Measurements from ENCODE around the gene CLDN4. TPM values are rescaled to one million over a fixed set of nuclear protein-coding genes. Genes with fewer than 3 reads are reported as not detected.
"Not testable (repeated sequence)": the region's sequence is repeated elsewhere in the genome, so short reads cannot be mapped to it uniquely, and the experiment has no call there.

Gene CLDN4
- polyA plus RNA-seq, 3 donors = 0.01 TPM; not detected in 2

DNA sequence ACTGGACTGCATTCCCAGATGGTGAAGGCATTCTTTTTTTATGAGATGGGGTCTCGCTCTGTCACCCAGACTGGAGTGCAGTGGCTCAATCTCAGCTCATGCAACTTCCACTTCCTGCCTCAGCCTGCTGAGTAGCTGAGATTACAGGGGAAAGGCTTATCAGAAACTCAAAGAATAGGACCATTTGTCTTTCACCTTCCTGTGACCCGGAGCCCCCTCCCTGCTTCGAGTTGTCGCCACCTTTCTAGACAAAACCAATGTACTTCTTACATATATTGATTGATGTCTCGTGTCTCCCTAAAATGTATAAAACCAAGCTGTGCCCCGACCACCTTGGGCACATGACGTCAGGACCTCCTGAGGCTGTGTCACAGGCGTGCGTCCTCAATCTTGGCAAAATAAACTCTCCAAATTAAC is 13.3 kb downstream of the CLDN4 start:
- no peak for TF ChIP-seq CTCF (IDR thresholded peaks at IDR 0.05)
- H2AFZ ChIP-seq (ENCODE audit: insufficient read depth, low read depth, low read length, poor library complexity, severe bottlenecking) = no peak overlapping the region
- Mint-ChIP-seq H3K9me3 (no peaks in the 10 kb centered on the region), H3K27me3 (ENCODE audit: low read depth in 3 of 3) (peaks cover 9 to 16% (median 10%) of the 10 kb centered on the region in 3 donors), H3K4me1 (peaks cover 41% of the 10 kb centered on the region), H3K4me3 (peak overlapping the region in 1 of 2 donors; percentile 70), H3K27ac (peak overlapping the region in 4 of 7 donors; percentile 21 to 80 (median 64)), H3K36me3 (no peaks in the 10 kb centered on the region)
- no peaks in the 10 kb centered on the region for H4K20me1 ChIP-seq (ENCODE audit: insufficient read depth, low read length)
- no peaks in the 10 kb centered on the region for H3K27me3 ChIP-seq (ENCODE audit: control insufficient read depth in 2 of 2, insufficient read depth in 2 of 2, low read length in 2 of 2)
- 7% methylated on average over 2 of the region's 9 CpGs for WGBS (ENCODE audit: insufficient coverage)
- DNase-seq = peak in 2 of 3 donors; percentile 29 to 32
- no peaks in the 10 kb centered on the region for H3K79me2 ChIP-seq (ENCODE audit: insufficient read depth, low read length)
- no peaks in the 10 kb centered on the region for H3K9me3 ChIP-seq (replicated peaks in 1 of 2; ENCODE audit: control insufficient read depth in 1 of 2, insufficient read depth in 1 of 2, low read length in 2 of 2)
- H3K36me3 ChIP-seq (replicated peaks in 1 of 2; ENCODE audit: control insufficient read depth in 1 of 2, insufficient read depth in 2 of 2, low read length in 2 of 2) = no peaks in the 10 kb centered on the region
- H3K4me1 ChIP-seq (ENCODE audit: control insufficient read depth in 1 of 2, insufficient read depth in 2 of 2, low read length in 2 of 2) = peaks cover 55 to 56% of the 10 kb centered on the region in 2 donors
- H3K27ac ChIP-seq (ENCODE audit: low read depth in 1 of 2, low read length in 2 of 2) = no peak overlapping the region
- H3K9ac ChIP-seq (ENCODE audit: insufficient read depth, low read length, poor library complexity, severe bottlenecking) = no peak overlapping the region
- intact Hi-C loops (cut with micrococcal nuclease) = no loop called here
- H3K4me2 ChIP-seq (replicated peaks; ENCODE audit: extremely low read depth, low read length, poor library complexity, severe bottlenecking) = peak overlapping the region; percentile 26
- H3K4me3 ChIP-seq (replicated peaks in 1 of 3; ENCODE audit: low read depth in 2 of 3, low read length in 3 of 3) = peak overlapping the region in 1 of 3 experiments; percentile 31

DNA sequence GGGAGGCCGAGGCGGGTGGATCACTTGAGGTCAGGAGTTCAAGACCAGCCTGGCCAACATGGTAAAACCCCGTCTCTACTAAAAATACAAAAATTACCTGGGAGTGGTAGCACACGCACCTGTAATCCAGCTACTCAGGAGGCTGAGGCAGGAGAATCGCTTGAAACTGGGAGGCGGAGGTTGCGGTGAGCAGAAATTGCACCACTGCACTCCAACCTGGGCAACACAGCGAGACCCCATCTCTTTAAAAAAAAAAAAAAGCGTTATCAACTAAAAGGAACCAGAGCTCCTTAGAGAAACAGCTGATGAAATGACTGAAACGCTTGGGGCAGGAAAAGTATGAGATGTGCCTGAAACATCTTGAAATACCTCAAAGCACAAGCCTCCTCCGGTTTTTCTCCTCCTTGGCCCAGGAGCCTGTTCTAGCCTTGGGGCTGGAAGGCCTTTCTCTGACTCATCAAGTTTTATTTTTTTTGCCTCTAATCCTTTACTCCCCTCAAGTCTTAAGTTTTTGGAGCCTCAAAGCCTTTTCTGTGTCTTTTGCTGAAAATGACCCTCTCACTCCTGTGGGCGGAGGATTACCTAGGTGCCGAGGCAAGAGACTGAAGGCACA is 14.2 kb downstream of the CLDN4 start:
- Histone ChIP-seq H3K4me2 (replicated peaks; ENCODE audit: extremely low read depth, low read length, poor library complexity, severe bottlenecking) (no peak overlapping the region), H3K4me1 (ENCODE audit: control insufficient read depth in 1 of 2, insufficient read depth in 2 of 2, low read length in 2 of 2) (peaks cover 56 to 63% of the 10 kb centered on the region in 2 donors), H3K9me3 (replicated peaks in 1 of 2; ENCODE audit: control insufficient read depth in 1 of 2, insufficient read depth in 1 of 2, low read length in 2 of 2) (no peaks in the 10 kb centered on the region), H3K27ac (ENCODE audit: low read depth in 1 of 2, low read length in 2 of 2) (no peak overlapping the region), H3K4me3 (replicated peaks in 1 of 3; ENCODE audit: low read depth in 2 of 3, low read length in 3 of 3) (no peak overlapping the region), H3K79me2 (ENCODE audit: insufficient read depth, low read length) (no peaks in the 10 kb centered on the region), H3K9ac (ENCODE audit: insufficient read depth, low read length, poor library complexity, severe bottlenecking) (no peak overlapping the region), H2AFZ (ENCODE audit: insufficient read depth, low read depth, low read length, poor library complexity, severe bottlenecking) (no peak overlapping the region), H3K36me3 (replicated peaks in 1 of 2; ENCODE audit: control insufficient read depth in 1 of 2, insufficient read depth in 2 of 2, low read length in 2 of 2) (no peaks in the 10 kb centered on the region), H4K20me1 (ENCODE audit: insufficient read depth, low read length) (no peaks in the 10 kb centered on the region), H3K27me3 (ENCODE audit: control insufficient read depth in 2 of 2, insufficient read depth in 2 of 2, low read length in 2 of 2) (no peaks in the 10 kb centered on the region)
- Mint-ChIP-seq H3K27ac (peak overlapping the region in 2 of 7 donors; percentile 25 to 48), H3K27me3 (ENCODE audit: low read depth in 3 of 3) (peaks cover 13 to 16% (median 15%) of the 10 kb centered on the region in 3 donors), H3K4me3 (peak overlapping the region in 1 of 2 donors; percentile 15), H3K36me3 (no peaks in the 10 kb centered on the region), H3K9me3 (peaks cover 0 to 2% (median 0%) of the 10 kb centered on the region in 7 donors), H3K4me1 (peaks cover 47% of the 10 kb centered on the region)
- DNase-seq = no peak
- intact Hi-C loops (cut with micrococcal nuclease) = no loop called here
- no peak for TF ChIP-seq CTCF (IDR thresholded peaks at IDR 0.05)
- 93% methylated on average over 6 of the region's 13 CpGs for WGBS (ENCODE audit: insufficient coverage)

DNA sequence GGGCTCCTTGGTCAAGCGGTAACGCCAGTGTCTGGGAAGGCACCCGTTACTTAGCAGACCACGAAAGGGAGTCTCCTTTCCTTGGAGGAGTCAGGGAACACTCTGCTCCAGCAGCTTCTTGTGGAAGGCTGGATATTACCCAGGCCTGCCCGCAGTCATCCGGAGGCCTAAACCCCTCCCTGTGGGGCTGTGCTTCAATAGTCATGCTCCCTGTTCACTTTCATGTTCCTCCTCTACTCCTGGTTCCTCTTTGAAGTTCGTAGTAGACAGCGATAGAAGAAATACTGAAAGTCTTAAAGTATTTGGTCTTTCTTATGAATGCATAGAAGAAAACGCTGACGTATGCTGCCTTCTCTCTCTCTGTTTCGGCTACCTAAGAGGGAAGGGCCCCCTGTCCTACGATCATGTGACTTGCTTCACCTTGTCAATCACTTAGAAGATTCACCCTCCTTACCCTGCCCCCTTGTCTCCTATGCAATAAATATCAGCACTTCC is 15.0 kb downstream of the CLDN4 start:
- WGBS (ENCODE audit: insufficient coverage) = 42% methylated on average over 4 of the region's 12 CpGs
- peak; percentile 52 to 72 (median 70) for DNase-seq
- peak overlapping the region; percentile 34 for H3K4me2 ChIP-seq (replicated peaks; ENCODE audit: extremely low read depth, low read length, poor library complexity, severe bottlenecking)
- H3K79me2 ChIP-seq (ENCODE audit: insufficient read depth, low read length); H3K9me3 Mint-ChIP-seq; H3K36me3 ChIP-seq (replicated peaks in 1 of 2; ENCODE audit: control insufficient read depth in 1 of 2, insufficient read depth in 2 of 2, low read length in 2 of 2); intact Hi-C loops (cut with micrococcal nuclease); H3K36me3 Mint-ChIP-seq; H3K27me3 ChIP-seq (ENCODE audit: control insufficient read depth in 2 of 2, insufficient read depth in 2 of 2, low read length in 2 of 2); H4K20me1 ChIP-seq (ENCODE audit: insufficient read depth, low read length); H3K9ac ChIP-seq (ENCODE audit: insufficient read depth, low read length, poor library complexity, severe bottlenecking); H3K9me3 ChIP-seq (replicated peaks in 1 of 2; ENCODE audit: control insufficient read depth in 1 of 2, insufficient read depth in 1 of 2, low read length in 2 of 2): not testable (repeated sequence)
- peaks cover 62 to 71% of the 10 kb centered on the region in 2 donors for H3K4me1 ChIP-seq (ENCODE audit: control insufficient read depth in 1 of 2, insufficient read depth in 2 of 2, low read length in 2 of 2)
- peak overlapping the region in 1 of 3 experiments; percentile 34 for H3K4me3 ChIP-seq (replicated peaks in 1 of 3; ENCODE audit: low read depth in 2 of 3, low read length in 3 of 3)
- peak overlapping the region; percentile 42 to 86 for H3K4me3 Mint-ChIP-seq
- peaks cover 10 to 17% (median 13%) of the 10 kb centered on the region in 3 donors for H3K27me3 Mint-ChIP-seq (ENCODE audit: low read depth in 3 of 3)
- peak overlapping the region; percentile 42 to 61 for H3K27ac ChIP-seq (ENCODE audit: low read depth in 1 of 2, low read length in 2 of 2)
- peak overlapping the region; percentile 1 for H2AFZ ChIP-seq (ENCODE audit: insufficient read depth, low read depth, low read length, poor library complexity, severe bottlenecking)
- peak overlapping the region; percentile 81 to 94 (median 89) for H3K27ac Mint-ChIP-seq
- H3K4me1 Mint-ChIP-seq = peaks cover 55% of the 10 kb centered on the region
